GM12878 (cell line): ENCODE results near the gene GLA. TPM values are rescaled to one million over a fixed set of nuclear protein-coding genes. Genes with fewer than 3 reads are reported as not detected.

Source experiments
- ATAC-seq: fragments of 200-7000 bp; cut with Tn5 transposase; 3 replicates; pipeline ENCODE4 v1.9.1; 2020; ENCODE audit warnings: mild to moderate bottlenecking, moderate library complexity
- BruUV-seq: library from RNA; stranded (reverse); fragments of 400-500 nt; replicated peaks from 2 replicates; lab custom pipeline; 2021; lab: Mats Ljungman, UMichigan
- CTCF ChIA-PET: fragments of 300-600 bp; sonication (Branson Sonifier 250); formaldehyde crosslinking; extraction: SDS; loops from one replicate; lab custom pipeline; 2021; ENCODE audit warnings: inconsistent platforms; lab: Yijun Ruan, JAX
- POLR2A ChIA-PET: fragments of 350-600 bp; formaldehyde crosslinking; extraction: SDS; loops from one replicate; lab custom pipeline; 2021; ENCODE audit warnings: inconsistent platforms; lab: Charles Lee
- RAD21 ChIA-PET: fragments of 300-600 bp; sonication (Branson Sonifier 250); formaldehyde crosslinking; loops from one replicate; lab custom pipeline; 2023; ENCODE audit warnings: antibody characterized with exemption; ENCODE audit not compliant: unreplicated experiment; lab: Charles Lee
- SMC1A ChIA-PET: fragments of 300-600 bp; sonication (Branson Sonifier 250); formaldehyde crosslinking; loops from one replicate; lab custom pipeline; 2023; ENCODE audit not compliant: unreplicated experiment, uncharacterized antibody; lab: Charles Lee
- DNase-seq: peaks from one replicate; pipeline ENCODE4 v3.0.0-alpha.2; 2011; ENCODE audit warnings: low read depth, low spot score
- FAIRE-seq: peaks from 3 replicates; lab custom pipeline; 2011; peaks lifted over from hg19 to GRCh38; lab: Jason Lieb, UNC
- H2AFZ ChIP-seq: 2 replicates; pipeline ENCODE4 v1.6.0; 2011; ENCODE audit warnings: low read depth, low read length, control low read depth; ENCODE audit not compliant: control insufficient read depth
- H3K27ac ChIP-seq: 2 replicates; pipeline ENCODE4 v1.5.1; 2011; ENCODE audit warnings: control low read depth; ENCODE audit not compliant: control insufficient read depth, insufficient read depth
- H3K27me3 ChIP-seq, 2 experiments: replicated peaks in 1 of 2; 2 replicates each; pipeline versions ENCODE4 v1.6.0 to v1.6.1; 2011; ENCODE audit warnings: low read length in 1 of 2; ENCODE audit not compliant: control insufficient read depth in 2 of 2, insufficient read depth in 2 of 2
- H3K36me3 ChIP-seq, 2 experiments: 2 replicates each; pipeline ENCODE4 v1.5.1; 2011; ENCODE audit warnings: low read length in 1 of 2; ENCODE audit not compliant: control insufficient read depth in 2 of 2, insufficient read depth in 2 of 2
- H3K4me1 ChIP-seq: 2 replicates; pipeline ENCODE4 v1.6.1; 2011; ENCODE audit warnings: mild to moderate bottlenecking, low read length, moderate library complexity, mixed read lengths; ENCODE audit not compliant: control insufficient read depth, insufficient read depth
- H3K4me2 ChIP-seq: 2 replicates; pipeline ENCODE4 v1.6.0; 2011; ENCODE audit warnings: control low read depth; ENCODE audit not compliant: control insufficient read depth, insufficient read depth
- H3K4me3 ChIP-seq: fragments of 200-600 bp; sonication (generic); 2 replicates; pipeline ENCODE4 v1.5.1; 2016
- H3K79me2 ChIP-seq: 2 replicates; pipeline ENCODE4 v1.6.0; 2011; ENCODE audit warnings: low read length; ENCODE audit not compliant: control insufficient read depth, insufficient read depth
- H3K9ac ChIP-seq: 2 replicates; pipeline ENCODE4 v1.8.0; 2011; ENCODE audit warnings: low read length, control low read depth, mixed read lengths; ENCODE audit not compliant: control insufficient read depth, insufficient read depth
- H3K9me3 ChIP-seq: replicated peaks from 3 replicates; pipeline ENCODE4 v1.5.1; 2011; ENCODE audit warnings: mild to moderate bottlenecking, low read length; ENCODE audit not compliant: control insufficient read depth, insufficient read depth
- H4K20me1 ChIP-seq: 2 replicates; pipeline ENCODE4 v1.6.0; 2011; ENCODE audit not compliant: control insufficient read depth, insufficient read depth
- EP300 ChIP-seq, 2 experiments: fragments of 150-350 bp in 1 of 2; IDR thresholded peaks; 2 replicates each; pipeline ENCODE4 v1.6.1; 2011 to 2012; ENCODE audit warnings: low read depth in 2 of 2, low read length in 2 of 2, borderline replicate concordance in 1 of 2, improper control_type of control experiment in 1 of 2, inconsistent platforms in 1 of 2; ENCODE audit not compliant: control insufficient read depth in 1 of 2
- JUNB ChIP-seq: IDR thresholded peaks from 2 replicates; pipeline ENCODE4 v1.6.1; 2016; ENCODE audit warnings: antibody characterized with exemption, mild to moderate bottlenecking
- KAT2A ChIP-seq: conservative IDR thresholded peaks from 2 replicates; pipeline ENCODE4 v1.6.1; 2011; ENCODE audit warnings: low read depth, low read length; ENCODE audit not compliant: control insufficient read depth
- MEF2B ChIP-seq: fragments of 450-650 bp; IDR thresholded peaks from 2 replicates; pipeline ENCODE4 v1.6.1; 2018; ENCODE audit warnings: mild to moderate bottlenecking, moderate library complexity; ENCODE audit not compliant: partially characterized antibody, poor library complexity, severe bottlenecking
- RUNX3 ChIP-seq: IDR thresholded peaks from 2 replicates; pipeline ENCODE4 v1.6.1; 2012; ENCODE audit warnings: low read length, inconsistent platforms
- WGBS: methylation state at CpG from one replicate; pipeline ENCODE4 v1.1.6; 2016; ENCODE audit warnings: low lambda C conversion rate; ENCODE audit not compliant: insufficient replicate concordance, insufficient coverage; ENCODE audit errors: missing lambda C conversion rate; 5-methylcytosine and 5-hydroxymethylcytosine counted together
- in situ Hi-C: fragments of 300-500 bp; cut with MboI; formaldehyde crosslinking; loops from 9 replicates; pipeline ENCODE4 v1.14.3; 2018; ENCODE audit warnings: mixed read lengths
- intact Hi-C: fragments of 100-400 bp; cut with micrococcal nuclease; formaldehyde crosslinking; loops from one replicate; pipeline ENCODE4 v1.14.2; 2022; ENCODE audit not compliant: unreplicated experiment
- polyA plus RNA-seq, 11 experiments: library from polyadenylated mRNA; depleted of rRNA in 4 of 11; unstranded in 6 of 11; stranded (reverse) in 5 of 11; fragments of >200 nt; fragmentation: Nextera tagmentation in 4 of 11; fragmentation: Illumina TruSeq in 1 of 11; extraction: Ambion mirVana in 4 of 11; extraction: Trizol in 1 of 11; gene quantifications; 1 replicate in 1 of 11; 2 replicates in 10 of 11; pipeline versions ENCODE4 v1.2.1 to v1.2.3, GENCODE V29; 2011 to 2016; ENCODE audit warnings: inconsistent platforms in 2 of 11, missing spikeins in 2 of 11, low read depth in 1 of 11
- total RNA-seq, 4 experiments: library from RNA; depleted of rRNA in 3 of 4; stranded (reverse); fragments of >200 nt in 3 of 4; fragmentation: Illumina TruSeq in 1 of 4; extraction: Trizol in 1 of 4; gene quantifications; 2 replicates each; pipeline versions ENCODE4 v1.2.1 to v1.2.3, GENCODE V29; 2013 to 2021
- TF ChIP-seq, protein P1 (sequence below): IDR thresholded peaks from 2 replicates; pipeline ENCODE4 v1.6.1; 2012; ENCODE audit warnings: low read depth, low read length, improper control_type of control experiment

Gene GLA
- total and polyA plus RNA-seq, 10 of the 15 experiments (the other 5 are each of a cell fraction or from before 2014, with no cell fraction given) = 23.8 to 66.4 (median 29.1) TPM

DNA sequence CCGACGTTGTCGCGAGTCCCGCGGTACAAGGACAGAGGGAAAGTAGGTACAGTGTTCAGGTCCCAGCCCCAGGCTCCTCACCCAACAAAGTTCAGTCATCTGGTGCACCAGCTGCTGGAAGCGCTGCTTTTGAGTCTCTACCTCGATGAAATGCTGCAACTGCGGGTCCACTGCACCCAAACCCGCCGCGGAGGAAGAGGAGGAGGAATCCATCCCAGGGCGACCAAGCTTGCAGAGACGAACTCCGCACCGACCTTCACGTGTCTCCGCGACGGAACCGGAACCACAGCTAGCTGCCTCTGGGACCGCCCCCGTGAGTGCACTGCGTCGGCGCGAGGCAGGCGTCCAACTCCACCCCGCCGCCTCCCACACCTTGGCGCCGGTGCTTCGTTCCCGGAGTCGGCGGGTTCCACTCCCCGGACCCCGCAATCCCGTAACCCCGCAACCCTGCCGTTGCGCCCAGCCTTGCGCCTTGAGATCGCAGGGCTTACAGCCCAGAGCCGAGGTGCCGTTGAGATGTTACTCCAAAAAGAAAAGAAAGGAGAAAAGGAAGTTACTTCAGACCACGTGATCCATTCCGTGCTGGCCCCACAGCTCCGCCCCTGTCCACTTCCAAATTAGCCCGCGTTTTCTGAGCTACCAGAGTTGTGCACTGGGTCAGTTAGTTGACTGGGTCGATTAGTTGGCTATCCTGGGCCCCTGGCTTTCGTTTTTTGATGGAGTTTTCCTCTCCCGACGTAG, 59.1 kb downstream of the GLA start, which contains the start of gene TIMM8A (continued):
- TF ChIP-seq, protein P1, sequence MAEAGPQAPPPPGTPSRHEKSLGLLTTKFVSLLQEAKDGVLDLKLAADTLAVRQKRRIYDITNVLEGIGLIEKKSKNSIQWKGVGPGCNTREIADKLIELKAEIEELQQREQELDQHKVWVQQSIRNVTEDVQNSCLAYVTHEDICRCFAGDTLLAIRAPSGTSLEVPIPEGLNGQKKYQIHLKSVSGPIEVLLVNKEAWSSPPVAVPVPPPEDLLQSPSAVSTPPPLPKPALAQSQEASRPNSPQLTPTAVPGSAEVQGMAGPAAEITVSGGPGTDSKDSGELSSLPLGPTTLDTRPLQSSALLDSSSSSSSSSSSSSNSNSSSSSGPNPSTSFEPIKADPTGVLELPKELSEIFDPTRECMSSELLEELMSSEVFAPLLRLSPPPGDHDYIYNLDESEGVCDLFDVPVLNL = peak; percentile 68; the same call in 1 of the 2 replicates
- no peak for TF ChIP-seq EP300 (IDR thresholded peaks at IDR 0.05; ENCODE audit: borderline replicate concordance in 1 of 2, control insufficient read depth in 1 of 2, low read depth in 2 of 2, low read length in 2 of 2)

DNA sequence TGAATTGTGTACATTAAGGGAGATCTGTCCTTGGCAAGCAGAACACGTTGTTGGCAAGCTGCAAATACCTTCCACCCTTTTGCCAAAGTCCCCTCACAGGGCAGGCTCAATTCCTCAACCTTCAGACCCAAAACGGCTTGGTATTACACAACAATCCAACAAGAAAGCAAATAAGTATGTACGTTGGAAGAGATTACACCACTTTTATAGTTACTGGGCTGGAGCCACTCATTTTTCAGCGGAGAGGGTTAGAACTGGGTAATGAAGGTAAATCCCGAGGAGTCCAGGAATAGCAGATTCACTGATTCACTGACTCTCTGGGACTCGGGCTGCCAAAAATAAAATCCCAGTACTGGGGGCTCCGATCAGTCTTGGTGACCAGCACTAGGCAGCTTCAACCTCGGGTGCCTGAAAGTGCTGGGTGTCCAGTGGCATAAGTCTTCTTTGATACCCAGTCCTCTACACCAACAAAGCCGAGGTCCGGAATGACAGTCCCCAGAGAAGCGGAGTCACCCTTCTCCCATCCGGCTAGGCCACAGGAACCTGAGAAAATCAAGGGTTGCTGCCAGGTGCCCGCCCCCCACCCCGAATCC, 59.8 kb downstream of the GLA start:
- ChIA-PET POLR2A (interaction anchor here (1.4 to 3.1 kb wide), 4 partner anchors 11 to 64 kb away, joined by 3 to 12 read pairs (median 4); partner anchors contain the start of gene RPL36A), CTCF (interaction anchor here (0.8 to 2.1 kb wide), 3 partner anchors 30 to 61 kb away, joined by 3 to 9 read pairs (median 3); partner anchors contain the start of gene RPL36A), RAD21 (interaction anchor here (1.4 to 1.9 kb wide), 2 partner anchors 36 to 43 kb away, joined by 4 to 11 read pairs; partner anchors contain the start of gene RPL36A)
- H3K4me1 ChIP-seq = 0 out of 2 replicates have a peak, but pooled peaks cover 3% of the 10 kb centered on the region
- no peaks in the 10 kb centered on the region for H3K9me3 ChIP-seq
- FAIRE-seq (no peak), DNase-seq (no peak), ATAC-seq (peak; percentile 26)
- in situ Hi-C loops = no loop called here
- H3K79me2 ChIP-seq = peaks cover 25% of the 10 kb centered on the region
- H2AFZ ChIP-seq = peak overlapping the region; percentile 54; the same call in 1 of the 2 replicates
- 28% methylated on average over 12 of the region's 14 CpGs for WGBS
- H3K9ac ChIP-seq = peak overlapping the region; percentile 25
- no peaks in the 10 kb centered on the region for H4K20me1 ChIP-seq
- H3K4me3 ChIP-seq = peak overlapping the region; percentile 87
- no peaks in the 10 kb centered on the region for H3K27me3 ChIP-seq
- H3K4me2 ChIP-seq = peak overlapping the region; percentile 6
- H3K36me3 ChIP-seq = peaks cover 0 to 3% of the 10 kb centered on the region in 2 experiments; a peak in 1 of 4 replicates
- TF ChIP-seq KAT2A (no peak), RUNX3 (0 out of 2 replicates have a peak, but pooled peaks have one; percentile 1), JUNB (no peak), MEF2B (no peak)
- TF ChIP-seq, all 136 proteins: peak for 1
- no TSS peak for BruUV-seq
- intact Hi-C loops = loop anchor here (5.0 kb wide), 1 partner anchor 39 kb away; the partner anchor contains the start of gene BTK
- SMC1A ChIA-PET = interaction anchor here (0.6 to 1.0 kb wide), 2 partner anchors 46 to 242 kb away, joined by 3 read pairs; no protein-coding TSS in a partner anchor
- peak overlapping the region; percentile 43 for H3K27ac ChIP-seq

Other genes with a start within 250 kb of the GLA start
Only the 7 nearest of the 10 such genes appear.
- gene TAF7L, start 116.6 kb downstream of the GLA start, total RNA-seq (2014; rRNA removed) = 0.06 TPM in 1 of 2 replicates, not detected in the other
- not detected in 2 replicates for gene TAF7L, start 116.6 kb downstream of the GLA start, total RNA-seq (2014; rRNA removed; fragmentation: Illumina TruSeq; extraction: Trizol)
- not detected in 2 replicates for gene TAF7L, start 116.6 kb downstream of the GLA start, total RNA-seq (2021)
- 0.04 TPM in 1 of 2 replicates, not detected in the other for gene TAF7L, start 116.6 kb downstream of the GLA start, polyA plus RNA-seq (2011; rRNA removed)
- gene TAF7L, start 116.6 kb downstream of the GLA start, polyA plus RNA-seq (2014; fragmentation: Illumina TruSeq; extraction: Trizol) = 0.08 TPM in 1 of 2 replicates, not detected in the other
- gene TAF7L, start 116.6 kb downstream of the GLA start, polyA plus RNA-seq (2014; fragmentation: Nextera tagmentation; extraction: Ambion mirVana) = under 1 TPM in 1 of 2 experiments, not detected in 1; 0.11 TPM
- gene TAF7L, start 116.6 kb downstream of the GLA start, polyA plus RNA-seq (2014; rRNA removed) = 0.10 TPM in 1 of 2 replicates, not detected in the other
- under 1 TPM in 1 of 2 experiments, not detected in 1; 0.05 TPM for gene TAF7L, start 116.6 kb downstream of the GLA start, polyA plus RNA-seq (2016; fragmentation: Nextera tagmentation; extraction: Ambion mirVana)
- gene TIMM8A, start 59.2 kb downstream of the GLA start, total RNA-seq (2014; rRNA removed) = 6.7 and 8.7 TPM in 2 replicates
- 14.2 and 16.0 TPM in 2 replicates for gene TIMM8A, start 59.2 kb downstream of the GLA start, total RNA-seq (2014; rRNA removed; fragmentation: Illumina TruSeq; extraction: Trizol)
- gene TIMM8A, start 59.2 kb downstream of the GLA start, total RNA-seq (2021) = 26.1 and 29.1 TPM in 2 replicates
- gene TIMM8A, start 59.2 kb downstream of the GLA start, polyA plus RNA-seq (2011; rRNA removed) = 20.4 and 22.7 TPM in 2 replicates
- 24.3 and 25.5 TPM in 2 replicates for gene TIMM8A, start 59.2 kb downstream of the GLA start, polyA plus RNA-seq (2014; fragmentation: Illumina TruSeq; extraction: Trizol)
- gene TIMM8A, start 59.2 kb downstream of the GLA start, polyA plus RNA-seq (2014; fragmentation: Nextera tagmentation; extraction: Ambion mirVana) = 10 to 100 TPM; 84.5 to 92.7 TPM
- 22.4 and 27.0 TPM in 2 replicates for gene TIMM8A, start 59.2 kb downstream of the GLA start, polyA plus RNA-seq (2014; rRNA removed)
- gene TIMM8A, start 59.2 kb downstream of the GLA start, polyA plus RNA-seq (2016; fragmentation: Nextera tagmentation; extraction: Ambion mirVana) = 10 to 100 TPM; 55.3 to 55.5 TPM
- gene BTK, start 21.7 kb downstream of the GLA start, total RNA-seq (2014; rRNA removed) = 69.0 and 79.8 TPM in 2 replicates
- 112 and 117 TPM in 2 replicates for gene BTK, start 21.7 kb downstream of the GLA start, total RNA-seq (2014; rRNA removed; fragmentation: Illumina TruSeq; extraction: Trizol)
- gene BTK, start 21.7 kb downstream of the GLA start, total RNA-seq (2021) = 96.3 and 99.5 TPM in 2 replicates
- gene BTK, start 21.7 kb downstream of the GLA start, polyA plus RNA-seq (2011; rRNA removed) = 82.0 and 96.3 TPM in 2 replicates
- gene BTK, start 21.7 kb downstream of the GLA start, polyA plus RNA-seq (2014; fragmentation: Illumina TruSeq; extraction: Trizol) = 154 and 191 TPM in 2 replicates
- 10 to 100 TPM; 24.0 to 94.5 TPM for gene BTK, start 21.7 kb downstream of the GLA start, polyA plus RNA-seq (2014; fragmentation: Nextera tagmentation; extraction: Ambion mirVana)
- gene BTK, start 21.7 kb downstream of the GLA start, polyA plus RNA-seq (2014; rRNA removed) = 99.0 and 104 TPM in 2 replicates
- 10 to 100 TPM; 81.9 to 83.3 TPM for gene BTK, start 21.7 kb downstream of the GLA start, polyA plus RNA-seq (2016; fragmentation: Nextera tagmentation; extraction: Ambion mirVana)
- 1,479 and 1,585 TPM in 2 replicates for gene RPL36A, start 16.9 kb downstream of the GLA start, total RNA-seq (2014; rRNA removed)
- 3,614 and 3,813 TPM in 2 replicates for gene RPL36A, start 16.9 kb downstream of the GLA start, total RNA-seq (2014; rRNA removed; fragmentation: Illumina TruSeq; extraction: Trizol)
- gene RPL36A, start 16.9 kb downstream of the GLA start, total RNA-seq (2021) = 425 and 522 TPM in 2 replicates
- gene RPL36A, start 16.9 kb downstream of the GLA start, polyA plus RNA-seq (2011; rRNA removed) = 3,267 and 3,973 TPM in 2 replicates
- gene RPL36A, start 16.9 kb downstream of the GLA start, polyA plus RNA-seq (2014; fragmentation: Illumina TruSeq; extraction: Trizol) = 4,528 and 6,688 TPM in 2 replicates
- gene RPL36A, start 16.9 kb downstream of the GLA start, polyA plus RNA-seq (2014; fragmentation: Nextera tagmentation; extraction: Ambion mirVana) = 1,000 to 10,000 TPM; 3,535 to 3,952 TPM
- gene RPL36A, start 16.9 kb downstream of the GLA start, polyA plus RNA-seq (2014; rRNA removed) = 2,484 and 3,273 TPM in 2 replicates
- gene RPL36A, start 16.9 kb downstream of the GLA start, polyA plus RNA-seq (2016; fragmentation: Nextera tagmentation; extraction: Ambion mirVana) = 100 to 1,000 TPM; 771 to 830 TPM
- gene HNRNPH2, start 297 bp upstream of the GLA start, total RNA-seq (2014; rRNA removed) = 34.5 and 43.4 TPM in 2 replicates
- 67.0 and 69.1 TPM in 2 replicates for gene HNRNPH2, start 297 bp upstream of the GLA start, total RNA-seq (2014; rRNA removed; fragmentation: Illumina TruSeq; extraction: Trizol)
- 42.4 and 42.8 TPM in 2 replicates for gene HNRNPH2, start 297 bp upstream of the GLA start, total RNA-seq (2021)
- gene HNRNPH2, start 297 bp upstream of the GLA start, polyA plus RNA-seq (2011; rRNA removed) = 46.6 and 61.9 TPM in 2 replicates
- 73.3 and 90.2 TPM in 2 replicates for gene HNRNPH2, start 297 bp upstream of the GLA start, polyA plus RNA-seq (2014; fragmentation: Illumina TruSeq; extraction: Trizol)
- 10 to 100 TPM; 55.7 to 90.8 TPM for gene HNRNPH2, start 297 bp upstream of the GLA start, polyA plus RNA-seq (2014; fragmentation: Nextera tagmentation; extraction: Ambion mirVana)
- 44.9 and 49.6 TPM in 2 replicates for gene HNRNPH2, start 297 bp upstream of the GLA start, polyA plus RNA-seq (2014; rRNA removed)
- gene HNRNPH2, start 297 bp upstream of the GLA start, polyA plus RNA-seq (2016; fragmentation: Nextera tagmentation; extraction: Ambion mirVana) = 100 to 1,000 TPM in 1 of 2 experiments, 10 to 100 TPM in 1; 98.1 to 102 TPM
- gene ARMCX4, start 77.5 kb upstream of the GLA start, total RNA-seq (2014; rRNA removed) = 0.23 and 0.33 TPM in 2 replicates
- 0.63 and 0.88 TPM in 2 replicates for gene ARMCX4, start 77.5 kb upstream of the GLA start, total RNA-seq (2014; rRNA removed; fragmentation: Illumina TruSeq; extraction: Trizol)
- 0.90 and 1.1 TPM in 2 replicates for gene ARMCX4, start 77.5 kb upstream of the GLA start, total RNA-seq (2021)
- not detected in 2 replicates for gene ARMCX4, start 77.5 kb upstream of the GLA start, polyA plus RNA-seq (2011; rRNA removed)
- 0.65 and 0.75 TPM in 2 replicates for gene ARMCX4, start 77.5 kb upstream of the GLA start, polyA plus RNA-seq (2014; fragmentation: Illumina TruSeq; extraction: Trizol)
- under 1 TPM; 0.53 to 0.62 TPM for gene ARMCX4, start 77.5 kb upstream of the GLA start, polyA plus RNA-seq (2014; fragmentation: Nextera tagmentation; extraction: Ambion mirVana)
- 0.61 and 1.6 TPM in 2 replicates for gene ARMCX4, start 77.5 kb upstream of the GLA start, polyA plus RNA-seq (2014; rRNA removed)
- gene ARMCX4, start 77.5 kb upstream of the GLA start, polyA plus RNA-seq (2016; fragmentation: Nextera tagmentation; extraction: Ambion mirVana) = 1 to 10 TPM in 1 of 2 experiments, under 1 TPM in 1; 0.92 to 3.2 TPM
- gene ARMCX1, start 142.6 kb upstream of the GLA start, total RNA-seq (2014; rRNA removed) = not detected in 2 replicates
- not detected in 2 replicates for gene ARMCX1, start 142.6 kb upstream of the GLA start, total RNA-seq (2014; rRNA removed; fragmentation: Illumina TruSeq; extraction: Trizol)
- 0.08 TPM in 1 of 2 replicates, not detected in the other for gene ARMCX1, start 142.6 kb upstream of the GLA start, total RNA-seq (2021)
- gene ARMCX1, start 142.6 kb upstream of the GLA start, polyA plus RNA-seq (2011; rRNA removed) = 0.04 TPM in 1 of 2 replicates, not detected in the other
- gene ARMCX1, start 142.6 kb upstream of the GLA start, polyA plus RNA-seq (2014; fragmentation: Illumina TruSeq; extraction: Trizol) = not detected in 2 replicates
- under 1 TPM in 1 of 2 experiments, not detected in 1; 0.02 TPM for gene ARMCX1, start 142.6 kb upstream of the GLA start, polyA plus RNA-seq (2014; fragmentation: Nextera tagmentation; extraction: Ambion mirVana)
- not detected in 2 replicates for gene ARMCX1, start 142.6 kb upstream of the GLA start, polyA plus RNA-seq (2014; rRNA removed)
- gene ARMCX1, start 142.6 kb upstream of the GLA start, polyA plus RNA-seq (2016; fragmentation: Nextera tagmentation; extraction: Ambion mirVana) = under 1 TPM; 0.05 to 0.07 TPM